Stimulated activated CD8-positive, alpha-beta memory T cell treated with anti-CD3 and anti-CD28 coated beads, Interleukin-15, amount 100 ng/mL, for 1 hour (primary cell): ENCODE results near the gene CACNA1D.
"Not testable (repeated sequence)": the region's sequence is repeated elsewhere in the genome, so short reads cannot be mapped to it uniquely, and the experiment has no call there.

Source experiments
- DNase-seq: peaks from one replicate; pipeline ENCODE4 v3.0.0-alpha.2; 2020; ENCODE audit warnings: low read depth

The CACNA1D gene

GRCh38 chr3:53616971-53617892, 122.8 kb downstream of the CACNA1D start:
- no peak for DNase-seq

DNA sequence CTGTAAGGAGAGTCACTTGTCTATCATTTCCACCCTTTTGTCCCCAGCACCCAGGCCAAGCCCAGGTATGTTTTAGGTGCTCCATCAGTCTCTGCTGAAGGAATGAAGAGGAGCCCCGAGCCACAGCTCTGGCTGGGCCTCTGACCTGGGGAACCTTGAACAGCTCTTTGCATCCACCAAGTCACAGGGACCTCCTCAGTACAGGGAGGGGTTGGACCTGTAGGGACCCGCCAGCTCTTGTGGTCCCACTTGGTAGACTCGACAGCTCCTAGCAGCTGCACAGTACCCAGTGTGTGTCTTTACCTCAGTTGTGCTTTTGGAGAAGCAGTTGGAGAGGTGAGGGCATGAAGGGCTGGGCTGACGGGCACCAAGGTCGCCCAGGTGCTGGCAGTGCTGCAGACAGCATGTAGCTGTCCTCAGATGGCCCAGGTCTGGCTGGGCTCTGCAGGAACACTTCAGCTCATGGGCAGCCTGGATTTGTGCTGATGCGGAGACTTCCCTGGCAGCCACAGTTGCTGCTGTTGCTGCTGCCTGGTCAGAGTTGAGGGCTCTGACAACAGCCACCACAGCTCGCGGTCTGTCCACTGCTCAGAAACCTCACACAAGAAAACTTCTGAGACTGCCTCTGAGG, 123.6 kb downstream of the CACNA1D start:
- DNase-seq = no peak

DNA sequence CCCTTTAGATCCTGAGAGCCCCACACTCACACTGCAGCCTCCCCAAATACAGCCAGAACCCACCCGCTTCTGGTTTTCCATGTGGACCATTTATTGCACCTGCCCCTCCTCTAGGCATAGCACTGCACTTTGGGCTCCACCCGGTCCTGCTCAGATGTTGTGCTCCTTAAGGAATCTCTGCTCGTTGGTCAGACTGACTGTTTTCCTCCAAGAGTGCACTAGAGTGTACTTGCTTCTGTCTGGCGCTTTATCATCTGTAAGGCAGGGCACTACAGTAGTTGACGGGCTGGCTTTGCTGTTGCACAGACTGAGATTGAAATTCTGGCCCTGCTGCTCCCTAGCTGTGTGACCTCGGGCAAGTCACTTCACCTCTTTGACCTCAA, 124.1 kb downstream of the CACNA1D start:
- DNase-seq = no peak

- DNase-seq = no peak
These were observed 124.5 kb downstream of the CACNA1D start for GRCh38 chr3:53618936-53619335.

DNA sequence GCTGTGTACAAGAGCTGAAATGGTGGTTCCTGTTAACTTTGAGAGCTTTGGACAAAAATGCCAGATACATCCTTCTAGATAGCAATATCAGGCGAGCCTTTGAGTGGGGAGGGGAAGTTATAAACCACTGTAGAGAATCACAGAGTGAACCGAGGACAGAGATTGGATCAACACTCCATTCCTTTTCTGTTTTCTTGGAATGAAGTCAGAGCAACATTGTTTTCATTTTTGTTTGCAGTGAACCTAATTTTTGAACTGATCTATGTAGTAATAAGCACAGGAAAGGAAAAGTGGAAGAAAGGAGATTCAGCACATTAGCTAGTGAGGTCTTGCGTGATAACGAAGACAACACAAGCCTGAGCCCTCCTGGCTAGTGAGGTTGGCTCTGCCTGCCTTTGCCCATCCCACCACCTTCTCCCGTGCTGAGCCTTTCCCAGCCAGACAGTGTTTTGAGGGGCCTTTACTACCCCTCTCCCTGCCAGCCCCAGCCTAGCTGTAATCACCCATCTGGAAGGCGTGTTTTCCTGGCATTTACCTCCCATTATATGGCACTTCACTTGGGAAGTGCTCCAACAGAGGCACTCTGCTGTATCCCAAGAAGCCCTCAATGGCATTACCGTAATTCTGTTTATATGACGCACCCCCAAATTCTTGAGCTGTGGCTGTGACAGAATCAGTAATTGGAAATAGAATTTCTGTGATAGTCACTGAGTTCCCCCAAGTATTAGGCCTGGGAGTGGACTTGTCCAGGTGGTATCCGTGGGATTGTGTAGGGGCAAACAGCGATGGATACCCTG, 129.8 kb downstream of the CACNA1D start:
- no peak for DNase-seq

- no peak for DNase-seq
These were observed 132.5 kb downstream of the CACNA1D start for GRCh38 chr3:53626876-53627275.

GRCh38 chr3:53628536-53629401, 134.4 kb downstream of the CACNA1D start:
- no peak for DNase-seq

GRCh38 chr3:53629402-53629723, 135.0 kb downstream of the CACNA1D start:
- no peak for DNase-seq

- DNase-seq = no peak
These were observed 136.1 kb downstream of the CACNA1D start for GRCh38 chr3:53630547-53630946.

DNA sequence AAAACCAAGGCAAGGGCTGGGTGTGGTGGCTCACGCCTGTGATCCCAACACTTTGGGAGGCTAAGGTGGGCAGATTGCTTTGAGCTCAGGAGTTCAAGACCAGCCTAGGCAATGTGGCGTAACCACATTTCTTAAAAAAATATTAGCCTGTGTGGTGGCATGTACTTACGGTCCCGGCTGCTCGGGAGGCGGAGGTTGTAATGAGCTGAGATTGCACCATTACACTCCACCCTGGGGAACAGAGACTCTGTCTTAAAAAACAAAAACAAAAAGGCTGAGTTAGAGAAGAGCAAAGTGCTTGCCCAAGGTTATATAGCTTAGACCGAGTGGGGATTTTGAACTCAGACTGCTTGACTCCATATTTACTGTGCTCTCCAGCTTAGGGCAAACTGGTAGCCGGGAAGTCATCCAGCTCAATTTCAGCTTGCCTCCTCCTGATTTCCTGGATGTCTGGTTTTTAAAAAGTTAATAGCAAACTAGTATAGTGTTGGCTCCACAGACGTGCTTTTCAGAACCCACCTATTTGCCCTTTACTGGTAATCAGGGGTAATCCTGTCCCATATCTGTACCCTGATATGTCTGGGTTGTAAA, 138.9 kb downstream of the CACNA1D start:
- DNase-seq = no peak

DNA sequence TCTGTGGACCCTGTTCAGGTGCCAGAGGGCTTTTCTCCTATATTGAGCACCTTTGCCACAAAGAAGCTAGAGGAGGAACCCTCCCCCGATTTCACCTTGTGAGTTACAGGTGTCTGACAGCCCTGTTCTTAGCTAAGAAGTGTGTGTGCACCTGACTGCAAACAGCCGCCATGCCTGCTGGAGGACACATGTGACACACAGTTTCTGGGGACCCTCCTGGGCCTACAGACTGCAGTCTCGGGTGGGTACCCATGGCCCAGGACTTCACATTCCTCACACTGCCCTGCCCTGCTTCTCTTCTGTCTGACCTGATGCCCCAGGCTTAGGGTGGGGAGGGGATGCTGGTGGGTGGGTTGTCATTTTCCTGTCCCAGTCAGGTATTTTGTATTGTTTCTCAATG, 140.6 kb downstream of the CACNA1D start:
- no peak for DNase-seq

- not testable (repeated sequence) for DNase-seq
These were observed 144.4 kb downstream of the CACNA1D start for GRCh38 chr3:53638806-53639205.

GRCh38 chr3:53641397-53641796, 147.0 kb downstream of the CACNA1D start:
- no peak for DNase-seq

- no peak for DNase-seq
These were observed 147.8 kb downstream of the CACNA1D start for GRCh38 chr3:53642211-53642610.

GRCh38 chr3:53643757-53644156, 149.3 kb downstream of the CACNA1D start:
- DNase-seq = no peak

DNA sequence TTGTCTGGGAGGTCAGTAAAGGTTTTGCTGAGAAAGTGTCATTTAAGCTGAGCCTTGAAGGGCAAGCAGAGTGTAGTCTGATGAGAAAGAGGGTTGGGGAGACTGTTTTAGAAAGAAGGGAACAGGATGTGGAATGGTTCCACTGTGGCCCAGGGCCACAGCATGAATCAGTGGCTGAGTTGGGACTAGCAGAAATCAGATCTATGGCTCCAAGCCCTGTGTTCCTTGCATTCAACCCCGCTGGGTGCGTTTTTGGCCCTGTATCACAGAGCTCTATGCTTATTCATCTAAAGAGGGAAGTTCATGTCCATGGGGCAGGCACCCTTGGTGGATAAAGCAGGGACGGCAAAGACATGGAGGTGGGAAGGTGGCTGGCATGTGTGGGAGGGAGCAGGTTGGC, 151.3 kb downstream of the CACNA1D start:
- no peak for DNase-seq

GRCh38 chr3:53646723-53647122, 152.3 kb downstream of the CACNA1D start:
- no peak for DNase-seq

- no peak for DNase-seq
These were observed 155.4 kb downstream of the CACNA1D start for GRCh38 chr3:53649816-53650215.

- DNase-seq = no peak
These were observed 156.0 kb downstream of the CACNA1D start for GRCh38 chr3:53650424-53650823.

DNA sequence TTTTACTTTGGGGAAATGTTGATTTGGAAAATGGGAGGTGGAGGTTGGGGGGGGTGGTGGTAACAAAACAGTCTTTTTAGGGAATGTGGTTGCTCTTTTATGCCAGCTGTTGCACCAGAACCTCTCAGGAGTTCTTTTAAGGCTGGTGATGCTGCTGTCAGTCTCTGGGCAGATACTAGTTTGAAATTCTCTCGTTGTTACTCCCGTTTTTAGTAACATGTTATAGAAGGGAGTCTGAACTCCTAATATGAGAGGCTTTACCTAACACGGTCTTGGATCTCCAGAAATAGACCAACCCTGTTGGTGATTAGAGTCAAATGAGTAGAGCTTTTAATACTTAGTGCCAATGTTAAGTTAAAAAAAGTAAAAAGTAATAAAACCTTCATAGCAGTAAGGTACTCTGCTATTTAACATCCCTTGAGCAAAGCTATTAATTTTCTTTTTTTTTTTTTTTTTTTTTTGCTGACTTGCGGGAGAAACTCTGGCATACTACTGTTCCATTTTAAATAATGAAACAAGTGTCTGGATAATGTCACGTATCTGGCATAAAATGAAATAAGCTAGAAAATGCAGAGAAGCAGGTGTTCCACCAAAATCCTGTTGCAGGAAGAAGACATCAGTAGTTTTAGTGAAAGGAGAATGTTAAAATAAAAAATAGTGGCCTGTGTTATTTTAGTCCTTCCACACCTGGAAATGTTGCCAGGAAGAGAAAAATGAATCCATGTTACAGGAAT, 156.7 kb downstream of the CACNA1D start:
- no peak for DNase-seq

DNA sequence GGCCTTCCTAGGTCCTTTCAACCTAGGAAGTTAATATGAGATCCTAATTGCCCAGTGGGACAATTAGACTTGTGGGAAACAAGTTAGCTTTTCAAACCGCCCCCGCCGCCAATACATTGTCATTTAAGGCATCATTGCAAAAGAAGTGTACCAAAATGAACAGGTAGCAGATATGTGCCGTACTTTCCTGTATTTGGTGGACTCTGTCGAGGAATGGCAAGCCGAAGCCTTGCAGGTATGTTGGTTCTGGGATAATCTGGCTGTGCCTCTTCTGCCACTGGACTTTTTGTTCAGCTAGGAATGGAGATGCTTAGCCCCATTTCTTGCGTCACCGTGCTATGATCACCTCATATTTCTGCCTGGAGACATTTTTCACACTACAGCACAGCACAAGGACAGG, 157.5 kb downstream of the CACNA1D start:
- DNase-seq = no peak
